ENCODE results near the gene CDK14. TPM values are rescaled to one million over a fixed set of nuclear protein-coding genes. Genes with fewer than 3 reads are reported as not detected.

CDK14 gene
- total and polyA plus RNA-seq, 10 of the 15 experiments (the other 5 are each of a cell fraction or from before 2014, with no cell fraction given): 6.5 to 61.3 (median 24.2) TPM

- ChIA-PET SMC1A (ENCODE audit: uncharacterized antibody, unreplicated experiment) (interaction anchor here (1.0 kb wide), 1 partner anchor 26 kb away, joined by 3 read pairs; no protein-coding TSS in a partner anchor), RAD21 (ENCODE audit: unreplicated experiment) (interaction anchor here (0.7 to 1.6 kb wide), 3 partner anchors 14 to 31 kb away, joined by 3 to 7 read pairs (median 5); no protein-coding TSS in a partner anchor), CTCF (interaction anchor here (1.1 to 2.4 kb wide), 2 partner anchors 10 to 30 kb away, joined by 6 to 17 read pairs; no protein-coding TSS in a partner anchor), POLR2A (interaction anchor here (0.7 to 1.0 kb wide), 3 partner anchors 18 to 30 kb away, joined by 3 to 4 read pairs (median 4); no protein-coding TSS in a partner anchor)
- H3K36me3 ChIP-seq (ENCODE audit: control insufficient read depth in 2 of 2, insufficient read depth in 2 of 2, low read length in 1 of 2): peaks cover 0 to 7% of the 10 kb centered on the region in 2 experiments; a peak in 3 of 4 replicates
- H3K27ac ChIP-seq (ENCODE audit: control insufficient read depth, insufficient read depth): no peak overlapping the region
- no peak overlapping the region for H3K4me3 ChIP-seq
- H4K20me1 ChIP-seq (ENCODE audit: control insufficient read depth, insufficient read depth): no peaks in the 10 kb centered on the region
- H3K4me1 ChIP-seq (ENCODE audit: control insufficient read depth, insufficient read depth, low read length): peaks cover 20% of the 10 kb centered on the region
- in situ Hi-C loops (cut with MboI) (no loop called here), intact Hi-C loops (cut with micrococcal nuclease; ENCODE audit: unreplicated experiment) (no loop called here)
- TF ChIP-seq GATAD2B (conservative IDR thresholded peaks at IDR 0.05; ENCODE audit: low read depth) (no peak), ZBTB33 (IDR thresholded peaks at IDR 0.05) (no peak), BHLHE40 (IDR thresholded peaks at IDR 0.05; ENCODE audit: borderline replicate concordance in 1 of 2, low read depth in 2 of 2, low read length in 1 of 2) (no peak), ATF3 (IDR thresholded peaks at IDR 0.05; ENCODE audit: borderline replicate concordance, extremely low read depth, low read depth, low read length) (no peak), YBX1 (IDR thresholded peaks at IDR 0.05) (no peak), ZBED1 (IDR thresholded peaks at IDR 0.05; ENCODE audit: borderline replicate concordance) (no peak), POLR2A (IDR thresholded peaks at IDR 0.05; ENCODE audit: low read depth, low read length) (no peak), USF1 (IDR thresholded peaks at IDR 0.05; ENCODE audit: borderline replicate concordance, extremely low read length, insufficient read depth, low read depth, low read length) (no peak), NRF1 (conservative IDR thresholded peaks at IDR 0.05; ENCODE audit: low read depth, low read length) (no peak), MEF2A (IDR thresholded peaks at IDR 0.05; ENCODE audit: insufficient read depth, low read depth, low read length) (no peak), FOS (IDR thresholded peaks at IDR 0.05; ENCODE audit: borderline replicate concordance, extremely low read depth, insufficient read length) (no peak), CEBPZ (IDR thresholded peaks at IDR 0.05; ENCODE audit: low read depth, low read length) (no peak), TCF12 (IDR thresholded peaks at IDR 0.05; ENCODE audit: low read depth, low read length) (no peak), KAT2A (conservative IDR thresholded peaks at IDR 0.05; ENCODE audit: control insufficient read depth, low read depth, low read length) (no peak), ZZZ3 (IDR thresholded peaks at IDR 0.05; ENCODE audit: control insufficient read depth, insufficient read length, low read depth) (no peak)
- ATAC-seq (no peak), DNase-seq (ENCODE audit: low read depth, low spot score) (no peak), FAIRE-seq (no peak)
- no peak overlapping the region for H3K4me2 ChIP-seq (ENCODE audit: control insufficient read depth, insufficient read depth)
- no peak overlapping the region for H2AFZ ChIP-seq (ENCODE audit: control insufficient read depth, low read depth, low read length)
- no TSS peak for BruUV-seq (replicated peaks)
- no peaks in the 10 kb centered on the region for H3K27me3 ChIP-seq (replicated peaks in 1 of 2; ENCODE audit: control insufficient read depth in 2 of 2, insufficient read depth in 2 of 2, low read length in 1 of 2)
- peaks cover 5% of the 10 kb centered on the region for H3K9me3 ChIP-seq (replicated peaks; ENCODE audit: control insufficient read depth, insufficient read depth, low read length)
- 66% methylated on average over 2 of the region's 2 CpGs for WGBS (ENCODE audit: insufficient coverage, insufficient replicate concordance, low lambda C conversion rate, missing lambda C conversion rate)
- no peaks in the 10 kb centered on the region; the same call in 1 of the 2 replicates for H3K79me2 ChIP-seq (ENCODE audit: control insufficient read depth, insufficient read depth, low read length)
- no peak overlapping the region for H3K9ac ChIP-seq (ENCODE audit: control insufficient read depth, insufficient read depth, low read length)
Observed at GRCh38 chr7:90739716-90740115, 143.6 kb downstream of the CDK14 start.

Data from GM12878 (cell line).